ENCODE measurements around the gene CFAP74.
"Not testable (repeated sequence)": the region's sequence is repeated elsewhere in the genome, so short reads cannot be mapped to it uniquely, and the experiment has no call there.

CFAP74 gene

DNA sequence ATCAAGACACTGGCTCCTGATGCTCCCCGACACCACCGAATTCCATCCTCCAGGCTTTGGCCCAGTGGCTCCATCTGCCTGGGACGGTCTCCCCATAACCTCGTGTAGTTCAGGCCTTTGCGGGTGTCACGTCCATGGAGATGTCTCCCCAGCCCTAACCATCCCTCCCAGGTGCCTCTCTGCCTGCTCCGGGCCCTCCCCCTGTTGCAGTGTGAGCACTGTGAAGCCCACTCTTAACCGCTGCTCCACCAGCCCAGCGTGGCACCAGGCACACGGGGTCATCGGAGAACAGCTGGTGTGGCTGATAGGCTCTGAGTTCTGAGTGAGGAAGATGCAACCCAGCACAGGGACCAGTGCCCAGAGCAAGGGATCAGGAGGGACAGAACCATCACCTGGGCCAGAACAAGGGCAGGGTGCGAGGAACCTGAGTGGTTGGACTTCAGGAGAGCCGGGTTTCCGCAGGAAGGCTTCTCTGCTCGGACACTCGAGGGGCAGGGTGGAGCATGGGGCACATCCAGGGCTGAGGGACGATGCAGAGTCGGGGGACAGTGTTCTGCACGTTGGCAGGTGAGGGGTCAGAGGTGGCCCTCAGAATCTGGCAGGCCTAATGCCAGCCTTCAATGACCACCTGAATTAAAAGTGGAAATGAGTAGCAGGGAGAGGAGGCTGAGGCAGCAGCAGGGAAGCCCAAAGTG is 110.1 kb downstream of the CFAP74 start:
- no peak for DNase-seq

DNA sequence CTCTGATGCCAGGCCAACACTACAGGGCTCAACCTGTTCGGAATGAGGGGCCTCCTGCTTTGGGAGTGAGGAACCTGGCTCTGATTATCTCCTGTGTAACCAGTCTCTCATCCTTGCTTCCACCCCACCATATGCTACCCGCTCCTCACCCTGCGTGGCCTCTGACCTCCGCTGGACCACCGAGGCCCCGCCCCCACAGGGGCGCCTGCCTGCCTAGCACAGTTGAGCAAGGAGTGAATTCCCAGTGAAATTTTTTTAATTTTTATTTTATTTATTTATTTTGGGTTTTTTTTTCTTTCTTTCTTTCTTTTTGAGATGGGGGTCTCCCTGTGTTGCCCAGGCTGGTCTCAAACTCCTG is 110.8 kb downstream of the CFAP74 start:
- no peak for DNase-seq

DNA sequence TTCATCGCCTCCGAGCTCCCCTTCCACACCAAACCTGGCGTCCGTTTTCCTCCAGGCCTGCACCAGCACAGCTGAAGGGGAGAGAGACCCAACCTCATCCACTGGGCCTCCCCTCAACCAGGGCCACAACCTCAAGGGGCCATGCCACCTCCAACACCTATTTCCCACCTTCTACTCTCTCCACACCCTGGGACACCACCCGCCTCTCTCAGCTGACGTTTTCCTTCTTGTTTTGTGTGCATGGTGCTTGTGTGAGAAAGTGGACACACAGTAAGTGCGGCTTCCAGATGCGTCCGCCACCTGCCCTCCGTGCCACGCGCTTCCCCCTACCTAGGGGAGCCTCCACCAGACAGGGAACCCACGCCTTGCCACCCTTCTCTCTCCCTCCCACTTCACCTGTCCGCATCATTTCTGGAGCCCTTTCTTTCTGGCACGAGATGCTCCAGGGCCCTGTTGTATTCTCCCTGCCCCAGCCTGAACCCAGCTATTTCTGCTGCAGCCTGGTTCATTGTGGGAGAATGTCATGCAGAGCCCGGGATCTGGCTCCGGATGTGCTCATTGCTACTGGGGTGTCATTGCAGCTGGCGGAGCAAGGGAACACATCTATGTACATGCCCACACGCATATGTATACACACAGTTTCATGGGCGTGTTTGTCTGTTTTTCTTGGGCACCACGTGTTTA is 111.4 kb downstream of the CFAP74 start:
- peak; percentile 45 for DNase-seq

DNA sequence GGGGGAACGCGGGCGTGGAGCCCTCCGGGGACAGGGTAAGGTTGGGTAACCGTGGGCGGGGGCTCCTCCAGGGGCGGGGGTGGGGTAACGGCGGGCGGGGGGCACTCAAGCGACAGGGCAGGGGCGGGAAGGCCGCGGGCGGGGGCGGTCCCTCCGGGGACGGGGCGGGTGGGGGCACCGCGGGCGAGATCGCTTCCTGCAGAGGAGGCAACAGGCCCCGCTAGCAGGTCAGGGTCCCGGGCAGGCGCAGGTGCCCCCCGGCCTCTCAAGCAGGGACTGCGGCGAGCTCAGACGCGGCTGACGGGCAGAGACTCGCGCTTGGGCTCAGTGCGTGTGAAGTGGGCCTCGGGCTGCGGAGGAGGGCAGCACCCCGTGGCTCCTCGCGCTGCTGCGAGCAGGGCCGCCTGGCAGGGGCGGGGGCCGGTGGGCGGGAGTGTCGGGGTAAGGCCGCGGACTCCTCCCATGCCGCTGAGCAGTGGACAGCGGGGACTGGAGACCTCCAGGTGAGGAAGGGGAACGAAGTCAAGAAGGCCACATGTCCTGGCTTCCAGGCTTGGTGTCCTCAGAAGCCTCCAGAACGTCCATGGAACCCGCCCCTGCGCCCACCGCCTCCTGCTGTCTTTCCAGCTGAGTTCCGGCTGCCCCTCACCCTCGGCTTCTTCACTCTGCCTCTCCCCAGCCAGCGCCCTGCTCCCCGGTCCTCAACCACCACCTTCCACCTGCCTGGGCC is 112.1 kb downstream of the CFAP74 start:
- peak; percentile 84 for DNase-seq

DNA sequence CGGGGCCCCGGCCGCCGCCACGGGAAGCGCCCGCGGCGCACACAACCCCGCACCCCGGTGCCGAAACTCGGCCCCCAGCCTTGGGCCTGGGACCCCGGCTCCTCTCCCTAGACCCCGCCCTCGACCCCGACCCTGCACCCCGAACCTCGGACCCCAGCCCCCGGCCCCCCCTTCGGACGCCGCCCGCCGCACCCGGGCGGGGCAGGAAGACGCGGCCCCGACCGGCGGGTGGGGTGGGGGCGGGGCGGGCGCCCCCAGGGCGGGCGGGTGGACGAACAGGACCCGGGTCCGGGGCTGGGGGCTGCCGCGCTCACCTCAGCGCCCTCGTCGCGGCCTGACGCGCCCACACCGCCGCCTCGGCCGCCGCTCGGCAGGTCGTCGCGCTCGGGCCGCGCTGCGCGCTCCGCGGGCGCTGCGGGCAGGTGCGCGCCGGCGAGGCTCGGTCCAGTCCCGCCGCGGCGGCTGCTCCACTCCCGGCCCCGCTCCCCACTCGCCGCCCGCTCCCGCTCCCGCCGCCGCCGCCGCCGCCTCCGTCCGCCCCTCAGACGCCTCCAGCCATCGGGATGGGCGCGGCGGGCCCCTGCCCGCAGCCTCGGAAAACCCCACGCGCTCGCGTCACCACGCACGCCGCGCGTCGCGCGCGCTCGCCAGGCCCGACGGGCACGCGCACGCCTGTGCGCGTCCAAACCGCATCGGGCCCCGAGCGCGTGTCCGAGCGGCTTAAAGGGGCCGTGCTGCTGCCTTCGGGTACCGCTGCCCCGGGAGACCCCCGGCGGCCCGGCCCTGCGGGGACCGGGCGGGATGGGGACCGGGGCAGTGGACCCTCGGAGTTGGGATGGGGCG is 112.9 kb downstream of the CFAP74 start, which contains the start of gene GNB1:
TSS of gene GNB1 (minus strand) at position 582 of the 843 bp plus-strand sequence. CDS start 65,634 bp downstream, outside the sequence.
- peak; percentile 88 for DNase-seq

DNA sequence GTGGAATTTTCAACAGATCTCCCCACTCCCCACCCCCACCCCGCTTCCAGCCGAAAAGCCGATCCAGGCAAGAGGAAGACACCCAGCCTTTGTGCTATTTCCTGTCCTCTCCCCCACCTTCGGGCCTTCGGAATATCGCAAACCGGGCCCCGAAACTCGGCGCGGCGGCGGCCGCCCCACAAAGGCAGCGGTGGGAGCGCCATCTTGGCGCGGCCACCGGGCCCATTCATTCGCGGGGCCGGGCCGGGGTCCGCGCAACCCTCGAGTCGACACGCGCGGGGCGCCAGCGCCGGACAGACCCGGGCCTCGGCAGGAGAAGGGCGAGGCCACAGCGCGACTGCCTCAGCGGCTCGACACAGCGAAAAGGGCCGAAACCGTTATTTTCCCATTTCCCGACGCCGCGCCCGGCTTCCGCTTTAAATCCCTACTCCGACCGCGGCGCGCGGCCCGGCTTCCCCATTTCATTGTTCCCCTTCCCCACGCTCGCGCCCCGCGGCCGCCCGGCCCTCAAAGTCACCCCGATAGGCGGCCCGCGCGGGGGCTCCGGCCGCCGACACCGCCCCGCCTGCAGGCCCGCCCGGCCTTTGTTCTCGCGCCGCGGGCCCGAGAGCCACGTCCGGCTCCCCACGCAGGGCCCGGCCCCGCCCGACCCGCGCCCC is 113.6 kb downstream of the CFAP74 start:
- DNase-seq = peak; percentile 60

DNA sequence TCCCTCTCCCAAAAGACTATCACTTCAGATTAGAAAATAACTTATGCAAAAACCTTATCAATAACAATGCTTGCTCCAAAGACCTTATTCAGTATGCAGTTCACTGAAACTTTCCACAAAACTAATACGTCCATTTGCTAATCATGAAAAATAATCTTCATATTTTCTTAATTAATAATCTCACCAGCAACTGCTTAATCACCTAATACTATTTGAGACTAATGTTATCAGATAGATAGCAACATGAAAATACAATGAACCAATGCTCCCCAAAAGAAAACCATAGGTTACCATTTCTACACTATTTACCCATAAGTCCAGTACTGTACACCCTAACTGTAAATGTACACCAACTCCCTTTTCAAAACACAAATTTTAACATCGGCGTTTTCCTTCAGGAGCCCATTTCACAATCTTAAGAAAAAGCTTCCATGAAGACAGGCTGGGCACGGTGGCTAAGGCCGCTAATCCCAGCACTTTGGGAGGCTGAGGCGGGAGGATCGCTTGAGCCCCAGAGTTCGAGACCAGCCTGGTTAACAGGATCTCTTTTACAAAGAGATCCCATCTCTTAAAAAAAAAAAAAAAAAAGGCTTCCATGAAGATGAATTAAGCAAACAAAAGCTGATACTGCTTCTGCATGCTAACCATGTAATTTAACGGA is 114.4 kb downstream of the CFAP74 start:
- DNase-seq = no peak

DNA sequence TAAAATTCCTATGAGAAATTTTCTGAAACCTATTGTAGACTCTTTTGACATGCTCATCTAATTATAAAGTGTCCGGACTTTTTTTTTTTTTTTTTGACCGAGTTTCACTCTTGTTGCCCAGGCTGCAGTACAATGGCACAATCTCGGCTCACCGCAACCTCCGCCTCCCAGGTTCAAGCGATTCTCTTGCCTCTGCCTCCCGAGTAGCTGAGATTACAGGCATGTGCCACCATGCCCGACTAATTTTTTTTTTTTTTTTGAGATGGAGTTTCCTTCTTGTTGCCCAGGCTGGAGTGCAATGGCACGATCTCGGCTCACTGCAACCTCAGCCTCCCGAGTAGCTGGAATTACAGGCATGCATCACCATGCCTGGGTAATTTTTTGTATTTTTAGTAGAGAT is 119.7 kb downstream of the CFAP74 start:
- not testable (repeated sequence) for DNase-seq

DNA sequence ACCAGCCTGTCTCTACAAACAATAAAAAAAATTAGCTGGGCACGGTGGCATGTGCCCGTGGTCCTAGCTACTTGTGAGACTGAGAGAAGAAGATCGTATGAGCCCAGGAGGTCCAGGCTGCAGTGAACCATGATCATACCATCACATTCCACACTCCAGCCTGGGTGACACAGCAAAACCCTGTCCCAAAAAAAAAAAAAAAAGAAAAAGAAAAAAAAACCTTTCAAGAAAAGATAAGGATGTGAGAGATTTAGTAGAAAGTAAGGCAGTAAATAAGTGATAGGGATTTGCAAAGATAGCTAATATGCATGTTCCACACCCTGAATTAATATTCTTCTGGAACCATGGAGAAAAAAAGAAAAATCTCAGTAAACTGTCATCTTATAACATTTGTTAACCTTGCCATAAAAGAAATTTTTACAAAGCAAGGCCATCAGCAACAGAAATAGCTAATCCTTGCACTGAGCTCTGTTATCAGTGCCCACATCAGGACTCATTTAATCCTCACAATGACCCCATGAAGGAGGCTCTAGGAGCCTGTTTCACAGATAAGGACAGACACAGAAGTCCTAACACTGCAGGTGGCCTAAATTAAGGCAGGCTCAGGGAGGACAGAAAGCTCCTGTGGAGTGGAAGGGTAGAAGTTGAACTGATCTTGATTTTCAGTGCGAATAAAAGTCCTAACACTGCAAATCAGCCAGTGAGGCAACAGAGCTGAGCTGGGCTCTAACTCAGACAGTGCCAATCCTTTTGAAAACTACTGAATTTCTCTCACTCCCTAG is 120.3 kb downstream of the CFAP74 start:
- DNase-seq = no peak

DNA sequence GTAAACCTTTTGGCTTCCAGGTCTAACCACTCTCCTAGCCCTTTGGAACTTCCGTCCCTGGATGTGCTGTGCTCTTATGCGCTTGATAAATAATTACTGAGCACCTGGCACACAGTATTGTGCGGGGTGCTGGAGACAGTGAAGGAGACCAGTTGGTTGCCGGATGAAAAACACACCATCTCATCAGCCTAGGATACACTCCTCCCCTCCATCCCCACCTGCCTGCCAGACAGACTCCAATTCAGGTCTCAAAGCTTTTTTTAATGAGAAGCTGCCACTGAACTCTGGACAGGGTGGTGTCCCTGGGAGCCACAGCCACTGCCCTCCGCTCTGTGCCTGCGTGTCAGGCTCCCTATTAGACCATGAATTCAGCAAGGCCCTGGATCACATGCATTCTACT is 121.9 kb downstream of the CFAP74 start:
- no peak for DNase-seq

DNA sequence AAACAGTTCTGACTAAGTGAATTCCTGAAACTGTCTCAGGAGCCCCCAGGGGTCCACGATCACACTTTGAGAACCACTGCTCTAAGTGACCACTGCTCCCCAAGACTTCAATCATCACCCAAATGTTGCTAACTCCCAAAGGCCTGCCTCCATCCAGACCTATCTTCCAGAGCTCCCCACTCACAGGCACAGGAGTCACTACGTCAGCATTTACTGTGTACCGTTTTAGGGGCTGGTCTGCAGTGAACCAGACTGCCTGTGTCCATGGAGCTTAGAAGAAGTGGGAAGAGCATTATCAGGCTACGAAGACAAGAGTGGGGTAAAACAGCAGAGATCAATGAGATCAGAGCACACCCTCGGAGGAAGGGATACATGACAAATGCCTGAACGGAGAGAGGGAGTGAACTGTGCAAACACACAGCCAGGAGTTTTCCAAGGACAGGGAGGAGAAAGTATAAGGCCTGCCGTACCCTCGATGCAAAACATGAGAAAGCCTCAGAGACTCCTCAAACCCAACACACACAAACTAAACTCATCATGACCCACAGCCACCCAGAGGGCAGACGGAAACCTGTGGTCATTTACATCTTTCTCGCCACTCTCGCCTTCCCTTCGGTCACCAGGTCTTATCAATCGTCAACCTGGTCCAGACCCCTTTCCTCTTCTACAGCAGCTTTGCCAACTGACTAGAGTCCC is 122.8 kb downstream of the CFAP74 start:
- no peak for DNase-seq

DNA sequence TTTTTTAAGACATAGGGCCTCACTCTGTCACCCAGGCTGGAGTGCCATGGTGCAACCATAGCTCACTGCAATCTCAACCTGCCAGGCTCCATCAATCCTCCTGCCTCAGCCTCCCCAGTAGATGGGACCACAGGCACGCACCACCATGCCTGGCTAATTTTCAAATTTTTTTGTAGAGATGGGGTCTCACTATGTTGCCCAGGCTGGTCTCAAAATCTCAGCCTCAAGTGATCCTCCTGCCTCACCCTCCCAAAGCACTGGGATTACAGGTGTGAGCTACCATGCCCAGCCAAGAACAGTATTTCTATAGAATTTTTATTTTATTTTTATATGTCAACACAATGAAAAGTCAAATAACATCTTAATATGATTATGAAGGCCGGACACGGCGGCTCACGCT is 123.6 kb downstream of the CFAP74 start:
- DNase-seq = no peak

DNA sequence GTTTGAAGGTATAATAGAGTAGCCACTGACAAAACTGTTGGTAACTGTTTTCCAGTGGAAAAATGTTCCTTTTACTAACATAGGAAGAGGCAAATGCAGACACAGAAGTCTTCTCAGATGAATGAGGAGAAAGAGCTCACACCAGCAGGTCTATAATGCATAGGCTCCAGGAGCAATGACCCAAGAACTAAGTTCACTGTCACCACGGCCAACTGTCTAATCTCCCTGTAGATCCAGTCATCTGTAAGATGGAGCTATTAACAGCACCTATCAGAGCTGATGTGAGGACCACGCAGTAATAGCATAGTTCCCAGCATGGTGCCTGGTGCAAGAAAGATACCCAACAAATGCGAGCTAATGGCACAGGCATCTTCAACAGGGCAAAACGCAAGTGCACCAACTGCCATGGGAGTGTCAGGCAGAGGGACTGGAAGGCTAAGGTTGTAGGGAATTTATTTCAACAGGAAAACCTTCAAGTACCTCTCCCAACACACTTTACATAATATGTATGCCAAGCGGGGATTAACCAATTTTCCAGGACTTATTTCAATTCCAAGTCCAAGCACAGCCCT is 125.6 kb downstream of the CFAP74 start:
- DNase-seq = no peak

DNA sequence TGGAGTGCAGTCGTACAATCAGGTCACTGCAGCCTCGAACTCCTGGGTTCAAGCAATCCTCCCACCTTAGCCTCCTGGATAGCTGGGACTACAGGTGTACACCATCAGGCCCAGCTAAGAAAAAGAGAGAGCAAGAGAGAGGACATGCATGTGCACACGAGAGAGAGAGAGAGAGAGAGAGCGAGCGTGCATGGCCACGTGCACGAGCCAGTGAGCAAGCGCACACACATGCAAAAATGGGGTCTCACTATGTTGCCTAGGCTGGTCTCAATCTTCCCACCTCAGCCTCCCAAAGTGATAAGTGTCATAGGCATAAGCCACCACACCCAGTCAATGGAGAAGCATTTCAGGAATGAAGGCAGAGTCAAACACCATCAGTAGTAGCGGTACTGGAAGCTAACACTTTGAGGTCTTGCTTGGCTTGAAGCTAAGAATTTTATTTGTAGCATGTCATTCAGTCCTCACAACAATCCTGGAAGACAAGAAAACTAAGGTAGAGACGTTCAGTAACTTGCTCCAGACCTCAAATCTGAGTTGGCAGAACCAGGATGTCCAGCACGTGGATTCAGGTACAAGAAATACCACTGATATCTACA is 127.2 kb downstream of the CFAP74 start:
- DNase-seq = no peak

DNA sequence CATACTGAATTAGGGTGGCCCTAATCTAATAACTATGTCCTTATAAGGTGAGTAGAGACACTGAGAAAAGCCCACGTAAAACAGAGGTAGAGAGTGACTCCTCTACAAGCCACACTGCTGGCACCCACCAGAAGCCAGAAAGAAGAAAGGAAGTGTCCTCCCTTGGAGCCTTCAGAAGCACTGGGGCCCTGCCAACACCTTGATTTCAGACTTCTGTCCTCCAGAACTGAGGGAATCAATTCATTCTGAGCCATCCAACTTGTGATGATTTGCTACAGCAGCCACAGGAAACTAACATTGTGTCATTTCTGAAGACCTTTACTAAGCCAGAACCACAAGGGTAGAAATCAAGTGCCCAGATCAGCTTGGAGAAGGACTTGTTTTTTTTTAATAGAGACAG is 127.7 kb downstream of the CFAP74 start:
- DNase-seq = peak; percentile 35

DNA sequence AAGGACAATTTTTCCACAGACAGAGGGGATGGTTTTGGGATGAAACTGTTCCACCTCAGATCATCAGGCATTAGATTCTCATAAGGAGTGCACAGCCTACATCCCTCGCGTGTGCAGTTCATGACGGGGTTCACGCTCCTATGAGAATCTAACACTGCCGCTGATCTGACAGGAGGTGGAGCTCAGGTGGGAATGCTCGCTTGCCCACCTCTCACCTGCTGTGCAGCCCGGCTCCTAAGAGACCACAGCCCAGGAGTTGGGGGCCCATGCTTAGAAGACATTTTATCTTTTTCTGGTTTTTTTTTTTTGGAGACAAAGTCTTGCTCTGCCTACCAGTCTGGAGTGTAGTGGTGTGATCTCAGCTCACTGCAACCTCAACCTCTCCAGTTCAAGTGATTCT is 128.7 kb downstream of the CFAP74 start:
- no peak for DNase-seq

DNA sequence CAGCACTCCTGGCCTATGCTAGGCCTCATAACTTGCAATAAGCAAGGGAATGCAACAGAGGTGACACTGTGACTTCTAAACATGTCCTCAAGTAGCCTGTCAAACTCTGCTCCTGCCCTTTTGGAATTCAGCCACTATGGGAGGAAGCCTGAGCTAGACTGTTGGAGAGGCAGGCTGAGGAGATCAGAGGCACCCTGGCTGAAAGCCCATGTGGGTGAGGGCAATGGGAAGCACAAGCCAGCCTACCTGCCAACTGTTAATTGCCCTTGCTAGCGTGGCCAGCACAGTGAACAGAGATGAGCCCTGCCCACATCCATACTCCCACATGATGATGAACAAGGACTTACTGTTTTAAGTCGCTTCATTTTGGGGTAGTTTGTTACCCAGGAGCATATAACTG is 130.4 kb downstream of the CFAP74 start:
- DNase-seq = no peak

DNA sequence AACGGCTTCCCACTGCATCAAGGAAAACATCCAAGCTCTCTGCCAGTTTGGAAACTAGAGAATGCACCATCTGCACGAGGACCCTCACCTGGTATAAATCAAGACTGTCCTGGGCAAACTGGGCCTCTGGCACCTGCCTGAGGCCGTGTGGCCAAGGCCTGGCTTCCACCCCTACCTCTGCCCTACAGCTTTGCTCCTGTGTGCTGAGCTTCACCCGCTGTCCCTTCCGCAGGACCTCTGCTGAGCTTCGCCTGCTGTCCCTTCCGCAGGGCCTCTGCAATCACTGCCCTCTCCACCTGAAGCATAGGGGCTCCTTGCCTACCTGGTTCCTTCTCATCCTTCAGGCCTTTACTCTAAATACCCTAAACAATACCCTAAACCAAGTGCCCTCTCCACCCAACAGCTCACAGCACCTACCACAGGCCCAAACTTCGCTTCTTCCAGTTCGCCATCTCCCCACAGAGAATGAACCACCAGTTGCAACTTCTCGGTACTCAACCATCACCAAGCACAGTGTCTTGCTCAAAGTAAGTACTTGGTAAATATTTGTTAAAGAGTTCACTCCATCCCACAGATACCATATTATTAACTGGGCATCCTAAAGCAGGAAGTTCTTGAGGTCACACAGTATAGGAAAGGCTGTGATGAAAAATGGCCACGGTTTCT is 131.1 kb downstream of the CFAP74 start:
- DNase-seq = no peak
